Vagina (tissue), 2 donors: Measurements from ENCODE around the gene KRTAP10-12.

Experiments used
- POLR2A ChIP-seq, 2 donors: fragments of 450-650 bp; IDR thresholded peaks; one replicate each; pipeline ENCODE4 v1.6.1; 2017; ENCODE audit warnings: antibody characterized with exemption in 2 of 2, mild to moderate bottlenecking in 2 of 2, moderate library complexity in 2 of 2
- POLR2AphosphoS5 ChIP-seq, 2 donors: sonication (generic); formaldehyde crosslinking; IDR thresholded peaks; one replicate each; pipeline ENCODE4 v1.9.0; 2017; ENCODE audit warnings: antibody characterized with exemption in 2 of 2, mild to moderate bottlenecking in 2 of 2, low read depth in 1 of 2; ENCODE audit not compliant: insufficient read depth in 1 of 2
- TF ChIP-seq, protein P1 (sequence below), 3 experiments: fragments of 450-650 bp in 2 of 3; fragments of 200-600 bp in 1 of 3; sonication (generic) in 1 of 3; IDR thresholded peaks; one replicate each; pipeline ENCODE4 v1.5.1; 2017 to 2019; ENCODE audit warnings: antibody characterized with exemption in 3 of 3, mild to moderate bottlenecking in 2 of 3, moderate library complexity in 2 of 3

DNA sequence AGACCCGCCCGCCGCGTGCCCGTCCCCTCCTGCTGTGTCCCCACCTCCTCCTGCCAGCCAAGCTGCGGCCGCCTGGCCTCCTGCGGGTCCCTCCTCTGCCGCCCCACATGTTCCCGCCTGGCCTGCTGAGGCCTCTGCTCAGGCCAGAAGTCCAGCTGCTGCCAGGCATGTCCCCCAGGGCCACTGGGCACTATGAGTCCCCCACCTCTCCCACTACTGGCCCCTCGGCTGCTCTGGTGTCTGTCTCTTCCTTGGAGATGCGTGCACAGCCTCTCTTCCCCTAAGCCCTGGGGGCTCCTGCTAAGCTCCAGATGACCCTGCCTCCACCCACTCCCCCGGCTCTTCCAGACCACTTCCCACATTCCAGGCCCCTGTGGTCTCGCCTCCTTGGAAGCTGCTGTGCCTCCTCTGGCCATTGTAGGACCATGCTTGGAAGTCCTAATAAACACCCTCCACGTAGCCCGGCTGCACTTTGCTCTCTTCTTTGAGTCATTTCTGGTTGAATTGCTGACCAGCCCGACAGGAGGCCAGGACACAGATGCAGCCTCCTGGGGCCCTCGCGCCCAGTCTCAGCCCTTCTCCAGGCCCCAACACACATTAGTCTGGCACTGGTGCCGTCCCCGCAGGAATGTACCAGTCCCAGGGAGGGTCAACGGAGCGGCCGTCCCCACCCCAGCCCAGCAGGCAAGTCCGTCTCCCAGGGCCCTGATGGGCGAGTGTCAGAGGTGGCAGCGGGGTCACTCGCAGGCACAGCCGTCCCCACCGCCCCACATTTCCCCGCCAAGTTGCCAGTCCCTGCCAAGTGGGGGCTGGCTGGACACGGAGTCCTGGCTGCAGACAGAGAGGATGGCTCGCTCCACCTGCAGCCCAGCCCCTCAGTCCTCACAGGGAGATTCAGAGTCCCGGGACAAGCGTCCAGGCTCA lies 1.1 kb downstream of the KRTAP10-12 start:
- TF ChIP-seq, protein P1, sequence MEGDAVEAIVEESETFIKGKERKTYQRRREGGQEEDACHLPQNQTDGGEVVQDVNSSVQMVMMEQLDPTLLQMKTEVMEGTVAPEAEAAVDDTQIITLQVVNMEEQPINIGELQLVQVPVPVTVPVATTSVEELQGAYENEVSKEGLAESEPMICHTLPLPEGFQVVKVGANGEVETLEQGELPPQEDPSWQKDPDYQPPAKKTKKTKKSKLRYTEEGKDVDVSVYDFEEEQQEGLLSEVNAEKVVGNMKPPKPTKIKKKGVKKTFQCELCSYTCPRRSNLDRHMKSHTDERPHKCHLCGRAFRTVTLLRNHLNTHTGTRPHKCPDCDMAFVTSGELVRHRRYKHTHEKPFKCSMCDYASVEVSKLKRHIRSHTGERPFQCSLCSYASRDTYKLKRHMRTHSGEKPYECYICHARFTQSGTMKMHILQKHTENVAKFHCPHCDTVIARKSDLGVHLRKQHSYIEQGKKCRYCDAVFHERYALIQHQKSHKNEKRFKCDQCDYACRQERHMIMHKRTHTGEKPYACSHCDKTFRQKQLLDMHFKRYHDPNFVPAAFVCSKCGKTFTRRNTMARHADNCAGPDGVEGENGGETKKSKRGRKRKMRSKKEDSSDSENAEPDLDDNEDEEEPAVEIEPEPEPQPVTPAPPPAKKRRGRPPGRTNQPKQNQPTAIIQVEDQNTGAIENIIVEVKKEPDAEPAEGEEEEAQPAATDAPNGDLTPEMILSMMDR (IDR thresholded peaks at IDR 0.05) = no peak
- TF ChIP-seq POLR2A (IDR thresholded peaks at IDR 0.05) (no peak), POLR2AphosphoS5 (IDR thresholded peaks at IDR 0.05; ENCODE audit: insufficient read depth in 1 of 2, low read depth in 1 of 2) (no peak)
